HG03108 (cell line): Measurements from ENCODE around the gene CD46.
"Not testable (repeated sequence)": the region's sequence is repeated elsewhere in the genome, so short reads cannot be mapped to it uniquely, and the experiment has no call there.

Experiments used
- ATAC-seq: cut with Tn5 transposase; IDR thresholded peaks from one replicate; pipeline ENCODE4 v1.9.1; 2021; ENCODE audit warnings: moderate library complexity; ENCODE audit not compliant: unreplicated experiment

The CD46 gene

GRCh38 chr1:207750631-207751305 lies 1.1 kb upstream of the CD46 start:
- ATAC-seq = no peak

DNA sequence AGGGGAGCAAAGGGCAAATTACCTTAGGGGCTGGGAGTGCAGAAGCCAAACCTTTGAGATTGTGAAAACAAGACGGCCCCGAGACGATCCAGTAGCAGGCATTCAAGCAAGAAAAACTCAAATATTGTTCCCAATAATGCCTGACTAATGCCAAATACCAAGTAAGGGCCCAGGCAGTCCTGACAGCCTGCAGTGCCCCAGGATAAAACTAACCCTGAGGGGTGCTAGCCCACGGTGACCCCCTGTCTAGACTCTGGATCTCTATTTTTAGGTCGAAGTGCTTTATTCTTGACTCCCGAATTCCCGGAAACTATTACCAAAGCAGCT lies 428 bp upstream of the CD46 start:
- ATAC-seq = peak; percentile 3

DNA sequence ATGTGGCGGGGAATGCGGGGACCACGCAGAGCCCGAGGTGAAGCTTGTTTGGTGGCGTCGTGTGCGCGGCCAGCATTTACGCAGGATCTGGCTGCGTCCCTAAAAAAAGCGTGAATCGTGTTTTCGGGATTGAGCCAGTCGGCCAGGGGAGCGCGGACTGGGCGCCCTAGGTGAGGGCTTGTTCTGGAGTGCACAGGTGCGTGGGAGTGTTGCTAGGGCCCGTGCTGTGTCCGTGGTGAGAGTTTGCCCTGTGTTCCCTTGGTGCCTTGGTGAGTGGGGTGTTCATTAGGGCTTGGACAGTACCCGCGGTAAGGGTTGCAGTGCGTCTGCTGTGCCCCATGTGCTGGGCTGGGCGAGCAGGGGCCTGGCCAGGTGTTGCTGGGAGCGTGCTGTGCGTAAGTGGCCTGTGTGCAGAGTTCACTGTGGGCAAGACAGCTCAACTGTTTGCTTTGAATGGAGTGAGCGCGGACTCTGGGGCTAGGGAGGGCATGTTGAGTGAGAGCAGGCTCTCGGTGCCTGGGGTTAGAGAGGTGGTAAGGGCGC lies 673 bp downstream of the CD46 start:
- peak; percentile 13 for ATAC-seq

- ATAC-seq = no peak
Measured at GRCh38 chr1:207753611-207754010, 1.8 kb downstream of the CD46 start.

DNA sequence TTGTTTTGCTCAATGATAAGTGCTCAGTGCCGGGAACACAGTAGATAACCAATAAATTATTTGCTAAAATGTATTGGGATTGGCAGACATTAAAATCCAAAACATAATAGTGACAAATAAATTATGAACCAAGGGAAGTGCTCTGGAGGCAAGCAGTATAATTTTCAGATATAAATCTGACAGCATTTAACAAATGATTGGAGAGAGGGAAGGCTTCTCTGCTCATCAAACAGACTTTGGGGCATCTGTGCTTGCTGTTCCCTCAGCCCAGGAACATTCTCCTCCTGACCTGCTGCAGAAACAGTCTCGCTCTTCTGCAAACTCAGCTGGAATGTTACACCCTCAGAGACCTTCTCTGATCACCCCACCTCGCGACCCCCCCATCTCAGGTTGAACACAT lies 2.2 kb downstream of the CD46 start:
- ATAC-seq = no peak

DNA sequence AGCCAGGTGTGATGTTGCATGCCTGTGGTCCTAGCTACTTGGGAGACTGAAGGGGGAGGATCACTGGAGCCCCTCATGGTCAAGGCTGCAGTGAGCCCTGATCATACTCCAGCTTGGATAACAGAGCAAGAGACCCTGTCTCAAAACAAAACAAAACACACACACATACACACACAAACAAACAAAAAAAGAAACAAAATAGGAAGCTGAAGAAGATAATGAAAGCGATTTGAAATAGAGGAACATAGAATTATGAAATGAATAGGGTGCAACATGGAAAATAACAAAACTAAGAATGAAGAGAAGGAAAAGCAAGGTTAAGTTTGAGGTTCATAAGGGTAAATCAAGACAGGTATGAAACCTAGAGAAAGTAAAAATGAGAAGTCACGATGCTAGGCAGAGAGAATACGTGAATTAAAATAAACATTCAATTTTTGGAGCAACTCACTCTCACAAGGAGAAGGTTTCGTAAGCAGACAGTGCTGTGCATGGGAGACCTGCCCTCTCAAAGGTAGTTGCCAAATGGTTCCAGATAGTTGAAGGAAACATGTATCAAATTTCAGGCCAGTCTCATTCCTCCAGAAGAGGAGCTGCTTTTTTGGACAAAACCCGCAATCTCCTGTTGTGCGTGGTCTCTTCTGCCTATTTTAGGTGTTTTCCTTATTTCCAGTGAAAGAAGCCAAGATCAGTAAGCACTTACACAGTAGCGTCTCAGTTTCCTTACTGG lies 3.3 kb downstream of the CD46 start:
- no peak for ATAC-seq

GRCh38 chr1:207755846-207756693 lies 4.2 kb downstream of the CD46 start:
- ATAC-seq = no peak

GRCh38 chr1:207762622-207763021 lies 10.8 kb downstream of the CD46 start:
- ATAC-seq = no peak

DNA sequence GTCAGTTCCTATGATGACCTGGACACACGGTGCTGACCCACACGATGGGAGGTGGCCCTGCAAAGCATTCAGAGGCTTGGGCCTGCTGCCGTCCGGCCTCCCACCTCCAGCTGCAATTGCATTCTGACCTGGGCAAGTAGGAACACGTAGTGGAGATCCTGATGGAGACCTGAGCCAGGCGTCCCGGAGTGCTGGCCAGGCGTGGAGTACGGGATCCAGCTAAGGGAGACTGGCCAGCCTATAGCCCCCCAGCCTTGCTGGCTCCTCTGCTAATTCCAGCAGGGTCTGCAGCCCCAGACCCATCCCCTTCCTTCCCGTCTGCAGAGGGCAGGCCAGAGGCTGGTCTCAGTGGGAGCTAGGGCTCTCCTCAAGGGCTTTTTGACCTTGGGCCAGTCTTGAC lies 11.2 kb downstream of the CD46 start:
- no peak for ATAC-seq

DNA sequence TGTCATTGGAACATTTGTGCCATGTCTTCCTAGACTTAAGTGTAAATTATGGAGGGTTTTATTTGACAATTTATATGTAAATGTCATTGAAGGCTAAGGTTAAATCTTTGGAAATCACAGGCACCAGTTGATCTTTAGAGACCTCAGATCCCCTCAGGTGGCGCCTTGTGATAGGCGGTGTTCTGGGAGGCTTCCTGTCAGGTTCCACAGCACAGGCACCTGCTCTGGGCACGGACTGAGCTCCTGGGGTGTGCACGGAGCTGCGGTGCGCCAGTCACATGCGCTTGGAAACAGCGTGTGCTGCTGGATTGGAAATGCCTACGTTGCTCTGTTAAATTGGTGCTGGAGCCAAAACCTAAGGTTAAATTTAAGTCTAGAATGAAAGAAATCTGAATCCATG lies 12.1 kb downstream of the CD46 start:
- ATAC-seq = no peak

GRCh38 chr1:207766569-207766968 lies 14.7 kb downstream of the CD46 start:
- no peak for ATAC-seq

GRCh38 chr1:207770514-207770913 lies 18.7 kb downstream of the CD46 start:
- not testable (repeated sequence) for ATAC-seq

DNA sequence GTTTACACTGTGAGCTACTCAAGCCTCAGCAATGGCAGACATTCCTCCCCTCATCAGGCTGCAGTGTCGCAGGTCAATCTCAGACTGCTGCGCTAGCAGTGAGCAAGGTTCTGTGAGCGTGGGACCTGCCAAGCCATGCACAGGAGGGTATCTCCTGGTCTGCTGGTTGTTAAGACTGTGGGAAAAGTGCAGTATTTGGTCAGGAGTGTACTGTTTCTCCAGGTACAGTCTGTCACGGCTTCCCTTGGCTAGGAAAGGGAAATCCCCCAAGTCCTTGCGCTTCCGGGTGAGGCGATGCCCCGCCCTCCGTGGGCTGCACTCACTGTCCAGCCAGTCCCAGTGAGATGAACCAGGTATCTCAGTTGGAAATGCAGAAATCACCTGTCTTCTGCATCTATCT lies 24.2 kb downstream of the CD46 start:
- ATAC-seq = not testable (repeated sequence)

DNA sequence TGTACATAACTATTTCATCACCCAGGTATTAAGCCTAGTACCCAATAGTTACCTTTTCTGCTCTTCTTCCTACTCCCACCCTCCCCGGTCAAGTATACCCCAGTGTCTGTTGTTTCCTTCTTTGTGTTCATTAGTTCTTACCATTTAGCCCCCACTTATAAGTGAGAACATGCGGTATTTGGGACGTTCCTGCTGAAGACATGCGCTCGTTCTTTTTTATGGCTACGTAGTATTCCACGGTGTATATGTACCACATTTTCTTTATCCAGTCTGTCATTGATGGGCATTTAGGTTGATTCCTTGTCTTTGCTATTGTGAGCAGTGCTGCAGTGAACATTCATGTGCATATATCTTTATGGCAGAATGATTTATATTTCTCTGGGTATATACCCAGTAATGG lies 25.6 kb downstream of the CD46 start:
- not testable (repeated sequence) for ATAC-seq

DNA sequence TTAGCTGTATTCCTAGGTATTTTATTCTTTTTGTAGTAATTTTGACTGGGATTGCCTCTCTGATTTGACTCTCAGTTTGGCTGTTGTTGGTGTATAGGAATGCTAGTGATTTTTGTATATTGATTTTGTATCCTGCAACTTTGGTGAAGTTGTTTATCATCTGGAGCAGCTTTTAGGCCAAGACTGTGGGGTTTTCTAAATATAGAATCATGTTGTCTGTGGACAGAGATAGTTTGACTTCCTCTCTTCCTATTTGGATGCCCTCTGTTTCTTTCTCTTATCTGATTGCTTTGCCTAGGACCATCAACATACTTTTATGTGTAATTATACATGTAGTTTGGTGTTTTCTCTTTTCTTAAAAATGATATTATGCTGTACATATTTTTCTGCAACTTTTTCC lies 27.2 kb downstream of the CD46 start:
- ATAC-seq = no peak

DNA sequence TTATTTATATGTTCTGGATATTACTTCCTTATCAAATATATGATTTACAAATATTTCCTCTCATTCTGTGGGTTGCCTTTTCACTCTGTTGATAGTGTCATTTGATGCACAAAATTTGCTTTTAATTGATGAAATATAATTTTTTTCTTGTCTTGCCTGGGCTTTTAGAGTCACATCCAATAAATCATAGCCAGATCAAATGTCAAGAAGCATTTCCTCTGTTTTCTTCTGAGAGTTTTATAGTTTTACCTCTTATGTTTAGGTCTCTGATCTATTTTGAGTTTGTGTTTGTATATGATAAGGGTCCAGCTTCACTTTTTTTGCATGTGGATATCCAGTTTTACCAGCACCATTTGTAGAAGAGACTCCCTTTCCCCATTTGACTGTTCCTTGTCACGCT lies 29.5 kb downstream of the CD46 start:
- no peak for ATAC-seq

GRCh38 chr1:207787776-207788175 lies 35.9 kb downstream of the CD46 start:
- ATAC-seq = no peak

GRCh38 chr1:207789386-207789785 lies 37.5 kb downstream of the CD46 start:
- no peak for ATAC-seq

- ATAC-seq = no peak
Measured at GRCh38 chr1:207789792-207790787, 38.2 kb downstream of the CD46 start.

- no peak for ATAC-seq
Measured at GRCh38 chr1:207791290-207791689, 39.4 kb downstream of the CD46 start.
